NB4 (cell line): ENCODE data around the gene SCAMP1.
A peak's percentile ranks its signal among the peaks of the same experiment; 100 is the strongest.

ENCODE experiments used
- MAX ChIP-seq: IDR thresholded peaks from 2 replicates; pipeline ENCODE4 v1.6.1; 2011; ENCODE audit warnings: low read depth, low read length
- MYC ChIP-seq: IDR thresholded peaks from 2 replicates; pipeline ENCODE4 v1.6.1; 2011; ENCODE audit warnings: low read depth, low read length
- POLR2A ChIP-seq: IDR thresholded peaks from 2 replicates; pipeline ENCODE4 v1.6.1; 2011; ENCODE audit warnings: mild to moderate bottlenecking; ENCODE audit not compliant: insufficient read length; ENCODE audit errors: extremely low read depth
- TF ChIP-seq, protein P1 (sequence below): IDR thresholded peaks from one replicate; pipeline ENCODE4 v1.5.1; 2012; ENCODE audit warnings: low read depth, low read length

- TF ChIP-seq MAX = peak; percentile 79
- TF ChIP-seq, protein P1, sequence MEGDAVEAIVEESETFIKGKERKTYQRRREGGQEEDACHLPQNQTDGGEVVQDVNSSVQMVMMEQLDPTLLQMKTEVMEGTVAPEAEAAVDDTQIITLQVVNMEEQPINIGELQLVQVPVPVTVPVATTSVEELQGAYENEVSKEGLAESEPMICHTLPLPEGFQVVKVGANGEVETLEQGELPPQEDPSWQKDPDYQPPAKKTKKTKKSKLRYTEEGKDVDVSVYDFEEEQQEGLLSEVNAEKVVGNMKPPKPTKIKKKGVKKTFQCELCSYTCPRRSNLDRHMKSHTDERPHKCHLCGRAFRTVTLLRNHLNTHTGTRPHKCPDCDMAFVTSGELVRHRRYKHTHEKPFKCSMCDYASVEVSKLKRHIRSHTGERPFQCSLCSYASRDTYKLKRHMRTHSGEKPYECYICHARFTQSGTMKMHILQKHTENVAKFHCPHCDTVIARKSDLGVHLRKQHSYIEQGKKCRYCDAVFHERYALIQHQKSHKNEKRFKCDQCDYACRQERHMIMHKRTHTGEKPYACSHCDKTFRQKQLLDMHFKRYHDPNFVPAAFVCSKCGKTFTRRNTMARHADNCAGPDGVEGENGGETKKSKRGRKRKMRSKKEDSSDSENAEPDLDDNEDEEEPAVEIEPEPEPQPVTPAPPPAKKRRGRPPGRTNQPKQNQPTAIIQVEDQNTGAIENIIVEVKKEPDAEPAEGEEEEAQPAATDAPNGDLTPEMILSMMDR = no peak
- no peak for TF ChIP-seq POLR2A
- peak; percentile 87 for TF ChIP-seq MYC
Measured at GRCh38 chr5:78483809-78484521, 123.5 kb downstream of the SCAMP1 start.
